ENCODE measurements around the gene RSPH6A. TPM values are rescaled to one million over a fixed set of nuclear protein-coding genes. Genes with fewer than 3 reads are reported as not detected.
A peak's percentile ranks its signal among the peaks of the same experiment; 100 is the strongest.

RSPH6A gene
- total RNA-seq, result not detected

DNA sequence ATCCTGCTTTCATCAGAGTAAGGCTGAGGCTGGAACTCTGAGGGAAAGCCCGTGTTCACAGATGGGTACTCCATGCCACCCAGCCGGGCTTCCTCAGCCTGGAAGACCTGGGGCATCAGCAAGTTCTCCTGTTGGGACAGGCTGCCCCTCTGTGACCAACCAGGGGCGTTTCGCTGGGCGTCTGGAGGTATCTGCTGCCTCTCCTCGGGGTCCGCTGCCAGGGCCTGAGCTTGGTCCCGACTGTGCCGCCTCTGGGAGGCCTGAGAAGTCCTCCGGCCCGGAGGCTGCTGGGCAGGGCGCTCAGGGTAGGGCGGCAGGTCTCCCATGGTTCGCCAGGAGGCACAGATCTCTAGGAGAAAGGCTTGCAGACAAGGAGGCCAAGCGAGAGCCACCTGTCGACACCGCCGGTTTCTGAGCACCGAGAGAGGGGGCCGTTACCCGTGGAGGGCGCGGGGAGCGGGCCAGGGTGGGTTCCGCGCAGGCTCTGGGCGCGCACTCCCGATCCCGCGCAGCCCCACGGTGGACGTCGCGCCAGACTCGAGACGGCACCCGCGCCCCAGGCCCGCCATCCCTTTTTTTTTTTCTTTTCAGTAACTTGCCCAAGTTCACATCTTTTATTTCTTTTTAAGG lies at the start of gene RSPH6A:
Gene RSPH6A, minus strand, starts transcription at position 458 of the 630 bp plus-strand sequence. Its CDS starts 132 bp downstream, at position 326.
- H3K27ac ChIP-seq, result peak within 1 kb of the TSS; percentile 55 to 70
- no peak for DNase-seq (ENCODE audit: low spot score)
- peak within 1 kb of the TSS; percentile 46 to 55 for H3K4me3 ChIP-seq
- TF ChIP-seq, protein P1, sequence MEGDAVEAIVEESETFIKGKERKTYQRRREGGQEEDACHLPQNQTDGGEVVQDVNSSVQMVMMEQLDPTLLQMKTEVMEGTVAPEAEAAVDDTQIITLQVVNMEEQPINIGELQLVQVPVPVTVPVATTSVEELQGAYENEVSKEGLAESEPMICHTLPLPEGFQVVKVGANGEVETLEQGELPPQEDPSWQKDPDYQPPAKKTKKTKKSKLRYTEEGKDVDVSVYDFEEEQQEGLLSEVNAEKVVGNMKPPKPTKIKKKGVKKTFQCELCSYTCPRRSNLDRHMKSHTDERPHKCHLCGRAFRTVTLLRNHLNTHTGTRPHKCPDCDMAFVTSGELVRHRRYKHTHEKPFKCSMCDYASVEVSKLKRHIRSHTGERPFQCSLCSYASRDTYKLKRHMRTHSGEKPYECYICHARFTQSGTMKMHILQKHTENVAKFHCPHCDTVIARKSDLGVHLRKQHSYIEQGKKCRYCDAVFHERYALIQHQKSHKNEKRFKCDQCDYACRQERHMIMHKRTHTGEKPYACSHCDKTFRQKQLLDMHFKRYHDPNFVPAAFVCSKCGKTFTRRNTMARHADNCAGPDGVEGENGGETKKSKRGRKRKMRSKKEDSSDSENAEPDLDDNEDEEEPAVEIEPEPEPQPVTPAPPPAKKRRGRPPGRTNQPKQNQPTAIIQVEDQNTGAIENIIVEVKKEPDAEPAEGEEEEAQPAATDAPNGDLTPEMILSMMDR (IDR thresholded peaks at IDR 0.05), result no peak
- H3K36me3 ChIP-seq, result peaks cover 6% of the 10 kb centered on the region
- no peaks in the 10 kb centered on the region for H3K27me3 ChIP-seq
- no peaks in the 10 kb centered on the region for H3K9me3 ChIP-seq
- H3K4me1 ChIP-seq, result peaks cover 0 to 26% of the 10 kb centered on the region in 2 donors

DNA sequence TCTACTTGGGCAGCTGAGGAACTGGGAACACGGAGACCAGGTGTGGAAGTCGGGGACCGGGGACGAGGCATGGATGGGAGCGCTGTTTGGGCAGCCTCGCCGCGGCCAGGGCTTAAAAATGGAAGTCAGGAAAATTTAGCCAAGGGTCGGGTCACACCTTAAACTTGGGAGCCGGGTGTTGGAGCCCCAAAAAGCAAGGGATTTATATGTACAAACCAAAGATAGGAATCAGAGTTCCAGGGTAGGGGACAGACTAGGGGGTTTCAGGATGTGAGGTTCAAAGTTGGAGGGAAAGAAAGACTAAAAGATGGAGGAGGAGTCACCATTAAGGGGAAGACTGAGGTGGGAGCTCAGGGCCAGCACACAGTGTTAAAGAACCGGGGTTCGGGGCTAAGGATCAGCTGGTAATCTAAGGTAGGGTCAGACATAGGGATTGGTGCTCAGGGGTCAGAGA lies 49.5 kb upstream of the RSPH6A start:
- Histone ChIP-seq H3K36me3 (peaks cover 4% of the 10 kb centered on the region), H3K4me1 (peaks cover 0 to 25% of the 10 kb centered on the region in 2 donors), H3K27ac (no peak overlapping the region), H3K27me3 (peaks cover 10 to 11% of the 10 kb centered on the region in 2 donors), H3K9me3 (no peaks in the 10 kb centered on the region), H3K4me3 (peak overlapping the region in 1 of 2 donors; percentile 86)
- DNase-seq (ENCODE audit: low spot score), result no peak
- TF ChIP-seq, protein P1 (IDR thresholded peaks at IDR 0.05), result no peak

DNA sequence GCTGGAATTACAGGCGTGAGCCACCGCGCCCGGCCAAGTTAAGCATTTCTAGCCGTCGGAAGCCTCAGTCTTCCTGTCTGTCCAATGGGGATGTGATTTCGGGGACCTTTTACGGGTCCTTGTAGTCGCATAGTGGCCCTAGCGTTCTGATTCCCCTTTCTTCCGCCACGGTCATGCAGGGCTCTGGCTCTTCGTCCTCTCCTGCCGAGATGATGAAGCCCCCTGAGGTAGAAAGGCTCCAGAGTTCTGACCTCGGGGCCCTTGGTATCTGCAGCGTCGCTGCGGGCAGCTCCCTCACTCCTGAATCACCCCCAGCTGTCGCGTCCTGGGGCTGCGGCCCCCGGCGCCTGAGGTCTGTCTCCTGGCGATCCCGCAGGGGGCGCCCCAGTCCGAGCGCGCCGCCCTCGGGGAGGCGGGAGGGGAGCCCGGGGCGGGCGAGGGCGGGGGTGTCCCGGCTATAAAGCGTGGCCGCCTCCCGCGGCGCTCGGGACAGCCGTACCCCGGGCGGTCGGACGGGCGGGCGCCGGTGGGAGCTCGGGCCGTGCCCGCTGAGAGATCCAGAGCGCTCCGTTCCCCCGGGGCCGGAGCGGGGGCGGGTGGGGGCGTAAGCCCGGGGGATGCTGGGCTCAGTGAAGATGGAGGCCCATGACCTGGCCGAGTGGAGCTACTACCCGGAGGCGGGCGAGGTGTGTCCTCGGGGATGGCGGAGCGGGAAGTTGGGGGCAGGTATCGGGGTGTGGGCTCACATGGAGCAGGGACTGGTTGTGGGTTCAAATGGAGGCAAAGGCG lies 48.9 kb upstream of the RSPH6A start, which contains the start of gene FOXA3:
Gene FOXA3, plus strand, starts transcription at position 487 of the 789 bp plus-strand sequence. Its CDS starts 131 bp downstream, at position 618.
- H3K4me3 ChIP-seq, result peak within 1 kb of the TSS; percentile 24 to 86

DNA sequence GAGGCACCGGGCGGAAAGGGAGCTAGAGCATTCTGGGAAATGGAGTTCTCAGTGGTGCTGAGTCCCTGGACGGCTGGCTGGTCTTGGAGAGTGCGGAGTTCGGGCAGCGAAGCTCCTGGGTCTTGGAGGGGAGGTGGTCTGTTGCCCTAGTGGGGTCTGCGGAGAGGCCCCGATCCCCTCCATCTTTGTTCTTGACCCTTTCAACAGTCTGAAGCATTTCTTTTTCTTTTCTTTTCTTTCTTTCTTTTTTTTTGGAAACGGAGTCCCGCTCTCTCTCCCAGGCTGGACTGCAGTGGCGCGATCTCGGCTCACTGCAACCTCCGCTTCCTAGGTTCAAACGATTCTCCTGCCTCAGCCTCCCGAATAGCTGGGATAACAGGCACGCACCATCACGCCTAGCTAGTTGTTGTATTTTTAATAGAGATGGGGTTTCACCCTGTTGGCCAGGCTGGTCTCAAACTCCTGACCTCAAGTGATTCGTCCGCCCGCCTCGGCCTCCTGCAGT lies 48.3 kb upstream of the RSPH6A start:
- TF ChIP-seq, protein P1 (IDR thresholded peaks at IDR 0.05), result no peak
- no peak overlapping the region for H3K27ac ChIP-seq
- H3K9me3 ChIP-seq, result no peaks in the 10 kb centered on the region
- no peak for DNase-seq (ENCODE audit: low spot score)
- H3K27me3 ChIP-seq, result peaks cover 10 to 11% of the 10 kb centered on the region in 2 donors
- peaks cover 0 to 25% of the 10 kb centered on the region in 2 donors for H3K4me1 ChIP-seq
- H3K4me3 ChIP-seq, result peak overlapping the region; percentile 24 to 86
- H3K36me3 ChIP-seq, result peaks cover 13% of the 10 kb centered on the region

More for the DNA sequence above, 48.9 kb upstream of the RSPH6A start, which contains the start of gene FOXA3:
- TF ChIP-seq, protein P1 (IDR thresholded peaks at IDR 0.05), result peak; percentile 47 to 82
- Histone ChIP-seq H3K27me3 (peaks cover 10 to 11% of the 10 kb centered on the region in 2 donors), H3K9me3 (no peaks in the 10 kb centered on the region), H3K4me1 (peaks cover 0 to 25% of the 10 kb centered on the region in 2 donors), H3K27ac (no peak within 1 kb of the TSS), H3K36me3 (peaks cover 10% of the 10 kb centered on the region)
- DNase-seq (ENCODE audit: low spot score), result no peak

DNA sequence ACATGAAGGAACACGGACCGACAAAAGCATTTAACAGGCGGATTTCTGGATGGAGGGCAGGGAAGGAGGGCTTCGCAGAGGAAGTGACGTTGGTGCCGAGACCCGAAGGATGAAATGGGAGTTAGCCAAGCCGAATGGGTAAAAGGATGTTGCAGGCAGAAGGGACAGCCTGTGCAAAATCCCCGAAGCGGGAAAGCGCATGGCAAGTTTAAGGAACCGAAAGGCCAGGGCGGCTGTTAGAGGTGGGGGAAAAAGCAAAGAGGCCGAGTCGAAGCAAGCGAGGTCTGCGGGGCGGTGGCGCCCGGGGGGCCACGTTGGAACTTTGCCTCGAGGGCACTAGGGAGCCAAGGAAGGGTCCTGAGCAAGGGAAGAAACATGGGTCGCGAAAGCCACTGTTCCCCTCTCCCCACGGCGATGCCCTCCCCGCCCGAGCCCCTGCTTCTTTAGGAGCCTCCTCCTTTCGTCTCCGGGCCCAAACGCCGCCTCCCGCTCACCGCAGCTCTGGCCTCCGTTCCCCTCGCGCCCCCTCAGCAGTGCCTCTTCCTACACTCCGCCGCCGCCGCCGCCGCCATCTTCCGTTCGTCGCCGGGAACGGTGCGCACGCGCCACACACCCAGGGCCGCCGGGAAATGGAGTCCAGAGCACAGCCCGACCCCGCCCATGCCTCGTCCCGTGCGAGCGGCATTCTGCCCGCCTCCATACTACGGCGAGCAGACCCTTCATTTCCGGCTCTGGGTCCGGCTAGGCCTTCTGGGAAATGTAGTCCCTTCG lies 47.6 kb upstream of the RSPH6A start, which contains the start of gene SYMPK:
Gene SYMPK, minus strand, starts transcription at position 584 of the 771 bp plus-strand sequence. CDS start 8,652 bp downstream, outside the sequence.
- TF ChIP-seq, protein P1 (IDR thresholded peaks at IDR 0.05), result peak in 1 of 2 donors; percentile 20

More for the DNA sequence above, 47.6 kb upstream of the RSPH6A start, which contains the start of gene SYMPK:
- Histone ChIP-seq H3K4me1 (peaks cover 0 to 25% of the 10 kb centered on the region in 2 donors), H3K27me3 (peaks cover 10 to 11% of the 10 kb centered on the region in 2 donors), H3K4me3 (peak within 1 kb of the TSS; percentile 86 to 99), H3K36me3 (peaks cover 13% of the 10 kb centered on the region), H3K9me3 (no peaks in the 10 kb centered on the region), H3K27ac (peak within 1 kb of the TSS; percentile 90 to 95)
- peak; percentile 99 for DNase-seq (ENCODE audit: low spot score)
